ENCODE results near the gene UNC5C.

DNA sequence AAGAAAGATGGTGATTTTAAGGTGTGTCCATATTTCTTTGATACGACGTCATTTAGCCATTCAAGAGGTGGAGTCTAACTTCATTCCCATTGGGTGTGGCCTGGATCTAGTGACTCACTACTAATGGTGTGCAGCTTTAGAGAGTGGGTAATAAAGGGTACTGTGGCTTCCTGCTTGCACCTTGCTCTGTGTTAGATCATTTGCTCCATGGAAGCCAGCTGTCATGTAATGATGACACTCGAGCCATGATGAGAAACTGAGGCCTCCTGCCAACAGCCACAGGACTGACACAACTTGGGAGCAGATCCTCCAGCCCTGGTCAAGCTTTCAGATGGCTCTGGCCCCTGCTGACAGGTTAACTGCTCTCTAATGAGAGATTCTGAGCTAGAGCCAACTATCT is 82.0 kb downstream of the UNC5C start:
- TF ChIP-seq POLR2AphosphoS5 (IDR thresholded peaks at IDR 0.05; ENCODE audit: low read depth, low read length), result no peak
- TF ChIP-seq, protein P1, sequence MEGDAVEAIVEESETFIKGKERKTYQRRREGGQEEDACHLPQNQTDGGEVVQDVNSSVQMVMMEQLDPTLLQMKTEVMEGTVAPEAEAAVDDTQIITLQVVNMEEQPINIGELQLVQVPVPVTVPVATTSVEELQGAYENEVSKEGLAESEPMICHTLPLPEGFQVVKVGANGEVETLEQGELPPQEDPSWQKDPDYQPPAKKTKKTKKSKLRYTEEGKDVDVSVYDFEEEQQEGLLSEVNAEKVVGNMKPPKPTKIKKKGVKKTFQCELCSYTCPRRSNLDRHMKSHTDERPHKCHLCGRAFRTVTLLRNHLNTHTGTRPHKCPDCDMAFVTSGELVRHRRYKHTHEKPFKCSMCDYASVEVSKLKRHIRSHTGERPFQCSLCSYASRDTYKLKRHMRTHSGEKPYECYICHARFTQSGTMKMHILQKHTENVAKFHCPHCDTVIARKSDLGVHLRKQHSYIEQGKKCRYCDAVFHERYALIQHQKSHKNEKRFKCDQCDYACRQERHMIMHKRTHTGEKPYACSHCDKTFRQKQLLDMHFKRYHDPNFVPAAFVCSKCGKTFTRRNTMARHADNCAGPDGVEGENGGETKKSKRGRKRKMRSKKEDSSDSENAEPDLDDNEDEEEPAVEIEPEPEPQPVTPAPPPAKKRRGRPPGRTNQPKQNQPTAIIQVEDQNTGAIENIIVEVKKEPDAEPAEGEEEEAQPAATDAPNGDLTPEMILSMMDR (IDR thresholded peaks at IDR 0.05), result no peak
- no peak for TF ChIP-seq TCF7L2 (IDR thresholded peaks at IDR 0.05; ENCODE audit: low read depth, low read length)

Measured in Panc1 (cell line).